ENCODE measurements around the gene SEMA4B. TPM values are rescaled to one million over a fixed set of nuclear protein-coding genes. Genes with fewer than 3 reads are reported as not detected.

The SEMA4B gene
- total and polyA plus RNA-seq, 2 of the 8 experiments (the other 6 are each of a cell fraction or from before 2014, with no cell fraction given), result 42.7 to 43.0 TPM

DNA sequence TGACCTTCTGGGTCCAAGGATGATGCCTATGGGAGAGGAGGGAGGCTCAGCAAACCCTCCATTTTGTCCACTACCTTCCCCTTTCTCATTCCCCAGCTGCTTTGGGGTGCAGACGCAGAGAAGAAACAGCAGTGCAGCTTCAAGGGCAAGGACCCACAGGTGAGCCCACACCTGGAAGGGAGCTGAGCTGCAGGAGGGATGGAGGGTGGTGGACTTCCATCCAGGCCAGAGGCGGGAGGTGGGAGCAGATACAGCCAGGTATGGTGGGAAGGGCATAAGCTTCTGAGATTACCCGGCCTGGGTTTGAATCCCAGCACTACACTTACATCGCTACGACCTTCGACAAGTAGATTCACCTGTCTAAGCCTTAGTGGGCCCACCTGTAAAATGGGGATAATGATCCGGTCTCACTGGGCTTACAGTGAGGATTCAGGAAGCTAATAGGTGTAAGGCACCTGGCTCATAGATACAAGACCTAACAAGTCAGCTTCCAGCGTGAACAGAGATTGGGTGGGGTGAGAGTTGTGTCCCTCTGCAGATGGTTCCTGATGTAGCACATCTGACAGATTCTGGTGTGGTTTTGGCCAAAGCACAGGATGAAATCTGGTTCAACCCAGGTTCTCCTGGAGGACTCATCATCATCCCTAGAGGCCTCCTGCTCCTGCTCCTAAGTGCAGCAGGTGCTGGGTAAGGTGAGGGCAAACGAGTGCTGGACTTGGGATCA lies 16.7 kb downstream of the SEMA4B start:
- Histone ChIP-seq H3K23me2 (ENCODE audit: low read depth, low read length) (no peaks in the 10 kb centered on the region), H4K5ac (ENCODE audit: insufficient read length, low read depth, low read length) (no peak overlapping the region), H3K4me1 (replicated peaks in 1 of 4; ENCODE audit: control insufficient read depth in 3 of 4, insufficient read depth in 4 of 4, low read length in 3 of 4) (peaks cover 0 to 2% (median under 1%) of the 10 kb centered on the region in 4 experiments; a peak in 2 of 7 replicates), H4K20me1 (replicated peaks in 1 of 2; ENCODE audit: control insufficient read depth in 1 of 2, insufficient read depth in 2 of 2, low read length in 2 of 2) (peaks cover 3% of the 10 kb centered on the region in 2 experiments), H3K79me2 (ENCODE audit: control insufficient read depth in 1 of 2, insufficient read depth in 2 of 2, low read length in 2 of 2) (peaks cover 0 to 13% of the 10 kb centered on the region in 2 experiments; a peak in 1 of 4 replicates), H3K56ac (replicated peaks; ENCODE audit: insufficient read length, low read depth, low read length) (no peak overlapping the region), H3K79me1 (ENCODE audit: low read depth, low read length) (peaks cover 3% of the 10 kb centered on the region; the same call in 1 of the 2 replicates), H2BK15ac (ENCODE audit: low read length) (no peak overlapping the region), H2BK20ac (ENCODE audit: low read length) (no peak overlapping the region), H2BK12ac (ENCODE audit: low read depth, low read length) (no peak overlapping the region), H3K4ac (replicated peaks; ENCODE audit: insufficient read length, low read depth, low read length) (no peak overlapping the region), H3K9me3 (ENCODE audit: insufficient read depth in 2 of 2, low read depth in 1 of 2, low read length in 1 of 2) (no peaks in the 10 kb centered on the region), H4K91ac (replicated peaks; ENCODE audit: insufficient read length, low read length) (no peak overlapping the region), H2BK5ac (ENCODE audit: low read depth, low read length) (no peak overlapping the region; the same call in 1 of the 2 replicates), H3K27me3 (replicated peaks in 1 of 4; ENCODE audit: control insufficient read depth in 3 of 4, extremely low read depth in 1 of 4, insufficient read depth in 3 of 4, low read length in 3 of 4) (no peaks in the 10 kb centered on the region), H3K23ac (ENCODE audit: insufficient read length) (no peak overlapping the region), H2AK5ac (ENCODE audit: low read depth, low read length) (no peak overlapping the region), H3K36me3 (ENCODE audit: control insufficient read depth in 2 of 4, insufficient read depth in 4 of 4, low read length in 3 of 4) (peaks cover 3 to 5% (median 4%) of the 10 kb centered on the region in 4 experiments; a peak in 4 of 8 replicates), H3K9ac (replicated peaks in 1 of 4; ENCODE audit: extremely low read depth in 1 of 4, low read depth in 3 of 4, low read length in 3 of 4) (no peak overlapping the region), H4K8ac (ENCODE audit: extremely low read depth, insufficient read depth, low read length) (no peak overlapping the region), H2BK120ac (replicated peaks; ENCODE audit: low read depth, low read length) (no peak overlapping the region), H3K14ac (ENCODE audit: insufficient read length) (no peak overlapping the region), H3K4me2 (ENCODE audit: insufficient read depth in 1 of 2, low read depth in 2 of 2, low read length in 2 of 2) (no peak overlapping the region), H3K4me3 (ENCODE audit: extremely low read depth in 1 of 4, insufficient read depth in 2 of 4, low read depth in 3 of 4, low read length in 4 of 4) (no peak overlapping the region), H2AFZ (ENCODE audit: low read length) (no peak overlapping the region), H3K27ac (ENCODE audit: low read depth, low read length) (no peak overlapping the region), H3K18ac (ENCODE audit: extremely low read depth, low read length) (no peak overlapping the region)
- no peak for DNase-seq (ENCODE audit: low read depth in 1 of 2, low spot score in 2 of 2)
- ChIA-PET POLR2A (ENCODE audit: partially characterized antibody) (interaction anchor here (0.9 to 1.3 kb wide), 2 partner anchors 9 to 38 kb away, joined by 3 read pairs; no protein-coding TSS in a partner anchor), CTCF (ENCODE audit: partially characterized antibody) (interaction anchor here (0.6 to 12.3 kb wide), 15 partner anchors 10 to 210 kb away, joined by 3 to 182 read pairs (median 3); partner anchors contain the start of genes CIB1, GDPGP1 and SEMA4B)
- WGBS, 2 experiments (ENCODE audit: extremely low coverage in 1 of 2, insufficient coverage in 1 of 2, insufficient read length in 1 of 2, insufficient replicate concordance in 2 of 2, low coverage in 1 of 2, low lambda C conversion rate in 2 of 2, missing lambda C conversion rate in 1 of 2), result 78% methylated on average over 9 of the region's 9 CpGs; no CpG with 5 or more reads in 1 of the 2 experiments
- no peak for FAIRE-seq
- TF ChIP-seq POLR2AphosphoS5 (IDR thresholded peaks at IDR 0.05; ENCODE audit: low read depth, low read length) (no peak), NRF1 (IDR thresholded peaks at IDR 0.05; ENCODE audit: low read depth, low read length) (no peak), CHD1 (IDR thresholded peaks at IDR 0.05; ENCODE audit: low read depth, low read length) (no peak), KDM4A (IDR thresholded peaks at IDR 0.05; ENCODE audit: low read depth, low read length, severe bottlenecking) (no peak)
- TF ChIP-seq, protein P1, sequence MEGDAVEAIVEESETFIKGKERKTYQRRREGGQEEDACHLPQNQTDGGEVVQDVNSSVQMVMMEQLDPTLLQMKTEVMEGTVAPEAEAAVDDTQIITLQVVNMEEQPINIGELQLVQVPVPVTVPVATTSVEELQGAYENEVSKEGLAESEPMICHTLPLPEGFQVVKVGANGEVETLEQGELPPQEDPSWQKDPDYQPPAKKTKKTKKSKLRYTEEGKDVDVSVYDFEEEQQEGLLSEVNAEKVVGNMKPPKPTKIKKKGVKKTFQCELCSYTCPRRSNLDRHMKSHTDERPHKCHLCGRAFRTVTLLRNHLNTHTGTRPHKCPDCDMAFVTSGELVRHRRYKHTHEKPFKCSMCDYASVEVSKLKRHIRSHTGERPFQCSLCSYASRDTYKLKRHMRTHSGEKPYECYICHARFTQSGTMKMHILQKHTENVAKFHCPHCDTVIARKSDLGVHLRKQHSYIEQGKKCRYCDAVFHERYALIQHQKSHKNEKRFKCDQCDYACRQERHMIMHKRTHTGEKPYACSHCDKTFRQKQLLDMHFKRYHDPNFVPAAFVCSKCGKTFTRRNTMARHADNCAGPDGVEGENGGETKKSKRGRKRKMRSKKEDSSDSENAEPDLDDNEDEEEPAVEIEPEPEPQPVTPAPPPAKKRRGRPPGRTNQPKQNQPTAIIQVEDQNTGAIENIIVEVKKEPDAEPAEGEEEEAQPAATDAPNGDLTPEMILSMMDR (IDR thresholded peaks at IDR 0.05; ENCODE audit: control extremely low read depth in 1 of 3, insufficient read depth in 1 of 3, low read depth in 1 of 3, low read length in 3 of 3), result no peak
- TF ChIP-seq, protein P2, sequence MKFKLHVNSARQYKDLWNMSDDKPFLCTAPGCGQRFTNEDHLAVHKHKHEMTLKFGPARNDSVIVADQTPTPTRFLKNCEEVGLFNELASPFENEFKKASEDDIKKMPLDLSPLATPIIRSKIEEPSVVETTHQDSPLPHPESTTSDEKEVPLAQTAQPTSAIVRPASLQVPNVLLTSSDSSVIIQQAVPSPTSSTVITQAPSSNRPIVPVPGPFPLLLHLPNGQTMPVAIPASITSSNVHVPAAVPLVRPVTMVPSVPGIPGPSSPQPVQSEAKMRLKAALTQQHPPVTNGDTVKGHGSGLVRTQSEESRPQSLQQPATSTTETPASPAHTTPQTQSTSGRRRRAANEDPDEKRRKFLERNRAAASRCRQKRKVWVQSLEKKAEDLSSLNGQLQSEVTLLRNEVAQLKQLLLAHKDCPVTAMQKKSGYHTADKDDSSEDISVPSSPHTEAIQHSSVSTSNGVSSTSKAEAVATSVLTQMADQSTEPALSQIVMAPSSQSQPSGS (IDR thresholded peaks at IDR 0.05; ENCODE audit: low read length), result no peak
